PC-3 (cell line): ENCODE measurements around the gene CHRNG. TPM values are rescaled to one million over a fixed set of nuclear protein-coding genes. Genes with fewer than 3 reads are reported as not detected.

Source experiments
- ATAC-seq: fragments of 200-7000 bp; cut with Tn5 transposase; 2 replicates; pipeline ENCODE4 v1.9.1; 2020; ENCODE audit warnings: mild to moderate bottlenecking, moderate library complexity
- BruUV-seq: library from RNA; stranded (reverse); fragments of 400-500 nt; replicated peaks from 2 replicates; lab custom pipeline; 2021; lab: Mats Ljungman, UMichigan
- CTCF ChIA-PET: fragments of 300-600 bp; sonication (Branson Sonifier 250); formaldehyde crosslinking; loops from one replicate; lab custom pipeline; 2022; ENCODE audit warnings: antibody characterized with exemption; lab: Charles Lee
- POLR2A ChIA-PET: fragments of 300-600 bp; sonication (Branson Sonifier 250); formaldehyde crosslinking; loops from one replicate; lab custom pipeline; 2022; ENCODE audit warnings: antibody characterized with exemption; ENCODE audit not compliant: unreplicated experiment; lab: Charles Lee
- DNase-seq: peaks from one replicate; pipeline ENCODE4 v3.0.0-alpha.2; 2015
- H2AFZ ChIP-seq: fragments of 300-600 bp; sonication (generic); 2 replicates; pipeline ENCODE4 v1.6.0; 2016; ENCODE audit warnings: antibody characterized with exemption, low read length
- H3F3A ChIP-seq: fragments of 300-600 bp; sonication (generic); one replicate; pipeline ENCODE4 v1.6.0; 2017; ENCODE audit warnings: antibody characterized with exemption, low read length, control low read depth, mild to moderate bottlenecking; ENCODE audit not compliant: unreplicated experiment
- H3K27ac ChIP-seq: fragments of 300-600 bp; sonication (generic); 2 replicates; pipeline ENCODE4 v1.5.1; 2016; ENCODE audit warnings: mild to moderate bottlenecking, low read length
- H3K27me3 ChIP-seq: fragments of 300-600 bp; sonication (generic); 2 replicates; pipeline ENCODE4 v1.6.1; 2016; ENCODE audit warnings: low read length, mixed read lengths
- H3K36me3 ChIP-seq: fragments of 300-600 bp; sonication (generic); 2 replicates; pipeline ENCODE4 v1.6.1; 2016; ENCODE audit warnings: low read depth, mixed run types, low read length, mixed read lengths
- H3K4me1 ChIP-seq: fragments of 300-600 bp; sonication (generic); 2 replicates; pipeline ENCODE4 v1.5.1; 2016; ENCODE audit warnings: low read length; ENCODE audit not compliant: insufficient read depth
- H3K4me2 ChIP-seq: fragments of 300-600 bp; sonication (generic); 2 replicates; pipeline ENCODE4 v1.6.0; 2016; ENCODE audit warnings: low read length
- H3K4me3 ChIP-seq: fragments of 300-600 bp; sonication (generic); 2 replicates; pipeline ENCODE4 v1.5.1; 2016; ENCODE audit warnings: mild to moderate bottlenecking, low read length, mixed read lengths
- H3K79me2 ChIP-seq: fragments of 300-600 bp; sonication (generic); 2 replicates; pipeline ENCODE4 v1.6.1; 2017; ENCODE audit warnings: low read length, mixed read lengths
- H3K9ac ChIP-seq: fragments of 300-600 bp; sonication (generic); 2 replicates; pipeline ENCODE4 v1.6.0; 2016; ENCODE audit warnings: mild to moderate bottlenecking, low read length
- H3K9me2 ChIP-seq: fragments of 300-600 bp; sonication (generic); replicated peaks from 2 replicates; pipeline ENCODE4 v1.6.1; 2016; ENCODE audit warnings: mixed run types, low read length, mixed read lengths
- H3K9me3 ChIP-seq: fragments of 300-600 bp; sonication (generic); 2 replicates; pipeline ENCODE4 v1.6.1; 2016; ENCODE audit warnings: low read length, mixed read lengths
- H4K20me1 ChIP-seq: fragments of 300-600 bp; sonication (generic); 2 replicates; pipeline ENCODE4 v1.6.1; 2016; ENCODE audit warnings: low read length, mixed read lengths
- EZH2 ChIP-seq: fragments of 300-600 bp; sonication (generic); IDR thresholded peaks from one replicate; pipeline ENCODE4 v1.6.1; 2017; ENCODE audit warnings: antibody characterized with exemption, mild to moderate bottlenecking, low read length; ENCODE audit not compliant: unreplicated experiment
- EZH2phosphoT487 ChIP-seq: fragments of 300-600 bp; sonication (generic); IDR thresholded peaks from 2 replicates; pipeline ENCODE4 v1.6.1; 2018; ENCODE audit warnings: mild to moderate bottlenecking, antibody characterized with exemption, low read length, borderline replicate concordance
- intact Hi-C: fragments of 100-400 bp; cut with micrococcal nuclease; formaldehyde crosslinking; loops from 2 replicates; pipeline ENCODE4 v1.9.0; 2023
- total RNA-seq: library from RNA; depleted of rRNA; stranded (reverse); fragments of >200 nt; gene quantifications from 2 replicates; pipeline ENCODE4 v1.2.3, GENCODE V29; 2014
- TF ChIP-seq, protein P1 (sequence below): fragments of 300-600 bp; sonication (generic); conservative IDR thresholded peaks from 2 replicates; pipeline ENCODE4 v1.5.1; 2017; ENCODE audit warnings: antibody characterized with exemption, low read depth, mild to moderate bottlenecking, low read length

CHRNG gene
- total RNA-seq, 1 experiment from 2014 or later = not detected

DNA sequence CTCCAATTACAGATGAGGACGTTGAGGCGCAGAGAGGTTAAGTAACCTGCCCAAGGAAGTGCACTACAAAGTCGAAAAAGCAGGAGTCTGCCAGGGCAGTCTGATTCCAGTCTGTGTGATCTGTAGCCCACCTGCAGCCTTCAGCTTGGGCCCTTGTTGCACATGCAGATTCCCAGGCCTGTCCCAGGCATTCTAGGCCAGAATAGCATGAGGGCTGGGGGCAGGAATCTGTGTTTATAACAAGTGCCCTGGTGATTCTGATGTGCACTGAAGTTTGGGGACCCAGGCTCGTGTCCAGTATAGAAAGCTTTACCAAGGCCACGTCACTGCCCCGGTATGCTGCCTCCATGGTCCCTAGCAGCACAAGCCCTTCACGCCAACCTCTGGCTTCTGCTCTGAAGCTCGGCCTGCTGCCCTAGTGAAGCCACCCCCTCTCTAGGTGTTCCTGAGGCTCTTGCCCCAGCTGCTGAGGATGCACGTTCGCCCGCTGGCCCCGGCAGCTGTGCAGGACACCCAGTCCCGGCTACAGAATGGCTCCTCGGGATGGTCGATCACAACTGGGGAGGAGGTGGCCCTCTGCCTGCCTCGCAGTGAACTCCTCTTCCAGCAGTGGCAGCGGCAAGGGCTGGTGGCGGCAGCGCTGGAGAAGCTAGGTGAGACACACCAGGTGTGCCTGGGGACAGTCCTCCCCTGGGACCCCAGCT is 4.6 kb downstream of the CHRNG start:
- H3K4me1 ChIP-seq = no peaks in the 10 kb centered on the region
- H3K36me3 ChIP-seq = peaks cover 6% of the 10 kb centered on the region
- DNase-seq (no peak), ATAC-seq (no peak)
- no peak overlapping the region for H3K9ac ChIP-seq
- H3K4me3 ChIP-seq = no peak overlapping the region
- H3F3A ChIP-seq = no peaks in the 10 kb centered on the region
- no peak for TF ChIP-seq EZH2
- no peak for TF ChIP-seq EZH2phosphoT487
- TF ChIP-seq, protein P1, sequence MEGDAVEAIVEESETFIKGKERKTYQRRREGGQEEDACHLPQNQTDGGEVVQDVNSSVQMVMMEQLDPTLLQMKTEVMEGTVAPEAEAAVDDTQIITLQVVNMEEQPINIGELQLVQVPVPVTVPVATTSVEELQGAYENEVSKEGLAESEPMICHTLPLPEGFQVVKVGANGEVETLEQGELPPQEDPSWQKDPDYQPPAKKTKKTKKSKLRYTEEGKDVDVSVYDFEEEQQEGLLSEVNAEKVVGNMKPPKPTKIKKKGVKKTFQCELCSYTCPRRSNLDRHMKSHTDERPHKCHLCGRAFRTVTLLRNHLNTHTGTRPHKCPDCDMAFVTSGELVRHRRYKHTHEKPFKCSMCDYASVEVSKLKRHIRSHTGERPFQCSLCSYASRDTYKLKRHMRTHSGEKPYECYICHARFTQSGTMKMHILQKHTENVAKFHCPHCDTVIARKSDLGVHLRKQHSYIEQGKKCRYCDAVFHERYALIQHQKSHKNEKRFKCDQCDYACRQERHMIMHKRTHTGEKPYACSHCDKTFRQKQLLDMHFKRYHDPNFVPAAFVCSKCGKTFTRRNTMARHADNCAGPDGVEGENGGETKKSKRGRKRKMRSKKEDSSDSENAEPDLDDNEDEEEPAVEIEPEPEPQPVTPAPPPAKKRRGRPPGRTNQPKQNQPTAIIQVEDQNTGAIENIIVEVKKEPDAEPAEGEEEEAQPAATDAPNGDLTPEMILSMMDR = no peak
- H3K27ac ChIP-seq = no peak overlapping the region
- CTCF ChIA-PET = no interaction called here
- intact Hi-C loops = no loop called here
- H3K27me3 ChIP-seq = no peaks in the 10 kb centered on the region
- H3K9me2 ChIP-seq = no peaks in the 10 kb centered on the region
- H3K79me2 ChIP-seq = peaks cover 22% of the 10 kb centered on the region
- no peak overlapping the region for H2AFZ ChIP-seq
- no peaks in the 10 kb centered on the region for H3K9me3 ChIP-seq
- H3K4me2 ChIP-seq = no peak overlapping the region
- no TSS peak for BruUV-seq
- H4K20me1 ChIP-seq = no peaks in the 10 kb centered on the region
- POLR2A ChIA-PET = no interaction called here

DNA sequence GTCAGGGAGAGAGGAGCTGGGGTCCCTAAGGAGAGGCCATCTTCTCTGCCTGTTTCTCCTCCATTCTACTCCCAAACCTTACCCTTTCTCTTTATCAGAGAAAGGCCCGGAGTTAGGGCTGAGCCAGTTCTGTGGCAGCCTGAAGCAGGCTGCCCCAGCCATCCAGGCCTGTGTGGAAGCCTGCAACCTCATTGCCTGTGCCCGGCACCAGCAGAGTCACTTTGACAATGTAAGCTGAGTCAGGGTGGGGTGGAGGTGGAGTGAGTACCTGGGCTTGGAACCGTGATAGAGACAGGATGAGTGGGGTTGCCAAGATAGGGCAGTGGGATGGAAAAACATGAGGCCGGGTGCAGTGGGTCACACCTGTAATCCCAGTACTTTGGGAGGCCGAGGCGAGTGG is 5.2 kb downstream of the CHRNG start:
- Histone ChIP-seq H3K79me2 (peaks cover 27% of the 10 kb centered on the region), H3K4me1 (no peaks in the 10 kb centered on the region), H3K9ac (no peak overlapping the region), H4K20me1 (no peaks in the 10 kb centered on the region), H3K4me3 (no peak overlapping the region), H3K27ac (no peak overlapping the region), H2AFZ (no peak overlapping the region), H3K9me2 (no peaks in the 10 kb centered on the region), H3K36me3 (peaks cover 6% of the 10 kb centered on the region), H3K4me2 (no peak overlapping the region), H3F3A (no peaks in the 10 kb centered on the region), H3K9me3 (no peaks in the 10 kb centered on the region), H3K27me3 (no peaks in the 10 kb centered on the region)
- intact Hi-C loops = no loop called here
- DNase-seq = no peak
- ChIA-PET POLR2A (no interaction called here), CTCF (no interaction called here)
- ATAC-seq = no peak
- BruUV-seq = no TSS peak
- no peak for TF ChIP-seq EZH2phosphoT487
- TF ChIP-seq, protein P1 = no peak
- TF ChIP-seq EZH2 = no peak
